Stimulated activated CD4-positive, alpha-beta T cell treated with anti-CD3 and anti-CD28 coated beads, Interleukin-1b, Interleukin-23, amount 100 ng/mL, for 24 hours (primary cell): ENCODE data around the gene CYFIP1.

ENCODE experiments used
- DNase-seq, 4 experiments: peaks; one replicate each; pipeline ENCODE4 v3.0.0-alpha.2; 2020; ENCODE audit warnings: low read depth in 4 of 4, low spot score in 1 of 4

Gene CYFIP1

DNA sequence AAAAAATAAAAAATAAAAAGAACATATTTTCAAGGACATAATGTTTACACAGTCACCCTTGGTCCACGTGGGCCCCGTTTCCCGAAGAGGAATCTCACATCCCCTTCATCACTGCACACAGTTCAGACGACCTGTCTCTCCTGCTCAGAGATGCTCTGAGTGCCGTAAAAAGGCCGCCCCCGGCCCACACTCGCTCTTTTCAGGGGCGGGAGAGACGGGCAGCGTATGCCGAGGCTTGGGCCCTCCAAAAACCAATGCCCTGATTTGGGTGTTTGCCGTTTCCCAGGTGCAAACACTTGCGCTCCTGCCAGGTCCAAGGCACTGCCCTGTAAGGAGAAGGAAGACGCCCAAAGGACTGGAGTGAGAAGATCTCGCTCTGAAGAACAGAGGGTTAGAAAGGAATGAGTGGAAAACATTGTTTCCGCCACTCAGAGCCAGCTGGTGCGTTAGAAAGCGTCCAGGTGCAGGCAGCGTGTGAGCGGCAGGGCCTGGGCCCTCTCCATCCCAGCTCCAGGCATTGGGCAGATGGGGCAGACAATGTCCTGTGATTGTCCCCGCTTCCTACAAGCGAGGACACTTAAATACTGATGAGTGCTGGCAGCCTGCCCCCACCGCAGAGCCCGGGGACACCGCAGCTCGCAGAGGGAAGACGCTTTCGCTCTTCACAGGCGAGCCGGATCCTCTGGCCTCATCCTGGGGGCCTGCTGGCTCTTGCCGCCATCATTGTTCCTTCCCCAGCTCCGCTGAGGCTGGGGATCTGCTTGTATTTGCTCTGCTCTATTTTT lies 88.5 kb downstream of the CYFIP1 start:
- DNase-seq = no peak

DNA sequence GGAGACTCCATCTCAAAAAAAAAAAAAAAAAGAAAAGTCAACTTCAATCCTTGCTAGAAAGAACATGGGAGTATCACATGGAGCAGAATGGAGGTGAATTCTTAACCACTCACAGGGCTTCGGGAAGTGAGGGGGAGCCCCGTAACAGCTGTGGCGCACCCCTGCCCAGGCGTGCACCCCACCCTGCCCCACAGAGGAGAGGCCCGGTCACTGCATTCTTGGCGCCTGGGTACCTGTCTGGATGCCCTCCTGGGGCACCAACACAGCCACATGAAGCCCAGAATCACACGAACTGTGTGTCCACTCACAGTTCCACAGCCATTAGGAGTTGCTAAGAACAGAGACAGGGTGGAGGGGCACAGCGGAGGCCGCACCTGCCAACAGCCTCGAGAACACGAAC lies 89.9 kb downstream of the CYFIP1 start:
- no peak for DNase-seq

DNA sequence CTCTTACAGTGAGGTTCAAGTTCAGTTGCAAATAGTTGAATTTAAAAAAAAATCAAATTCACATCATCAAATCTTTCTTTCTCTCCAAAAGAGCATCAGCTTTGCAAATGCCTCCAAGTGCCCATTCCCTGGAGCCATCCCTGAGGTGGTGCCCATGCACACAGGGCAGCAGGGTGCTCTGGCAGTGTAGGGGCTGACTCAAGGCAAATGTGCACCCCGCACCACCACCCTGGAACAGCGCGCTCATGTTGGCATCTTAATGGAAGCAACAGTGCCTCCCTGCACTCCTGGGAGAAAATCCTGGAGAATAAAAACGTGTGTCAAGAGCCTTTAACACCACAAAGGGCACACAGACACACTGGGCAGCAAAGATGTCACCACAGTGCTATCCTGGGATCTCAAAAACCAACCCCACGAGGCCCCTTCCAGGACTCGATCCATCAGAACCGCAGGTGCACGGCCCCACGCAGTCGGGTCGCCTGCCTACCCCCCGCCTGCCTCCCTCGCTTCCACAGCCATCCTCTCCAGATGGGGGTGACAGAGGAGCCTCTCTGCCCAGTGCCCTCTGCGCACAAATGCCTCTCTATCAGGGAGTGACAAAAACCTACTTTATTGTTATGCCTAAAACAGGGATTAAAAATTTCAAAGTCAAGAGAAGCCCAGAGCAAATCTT lies 90.9 kb downstream of the CYFIP1 start:
- no peak for DNase-seq

DNA sequence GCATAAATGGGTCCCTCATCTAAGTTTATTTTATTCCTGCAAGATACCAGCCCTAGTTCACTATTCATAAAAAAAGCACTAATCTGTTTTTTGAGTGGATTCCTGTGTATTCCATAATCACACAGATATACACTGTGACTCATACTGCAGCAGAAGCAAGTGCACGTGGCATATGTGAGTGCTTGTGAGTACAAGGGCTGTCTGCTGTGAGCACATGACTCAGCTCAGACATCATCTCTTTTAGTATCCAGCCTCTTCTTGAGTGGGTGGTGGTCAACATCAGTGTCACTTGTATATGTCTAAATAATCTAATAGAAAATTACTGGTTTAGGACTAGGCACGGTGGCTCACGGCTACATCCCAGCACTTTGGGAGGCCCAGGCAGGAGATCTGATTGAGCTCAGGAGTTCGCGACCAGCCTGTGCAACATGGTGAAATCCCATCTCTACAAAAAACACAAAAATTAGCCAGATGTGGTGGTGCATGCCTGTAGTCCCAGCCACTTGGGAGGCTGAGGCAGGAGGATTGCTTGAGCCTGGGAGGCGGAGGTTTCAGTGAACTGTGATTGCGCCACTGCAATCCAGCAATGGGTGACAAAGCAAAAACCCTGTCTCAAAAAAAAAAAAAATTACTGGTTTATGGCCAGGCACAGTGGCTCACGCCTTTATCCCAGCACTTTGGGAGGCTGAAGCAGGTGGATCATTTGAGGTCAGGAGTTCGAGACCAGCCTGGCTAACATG lies 91.9 kb downstream of the CYFIP1 start:
- no peak for DNase-seq

DNA sequence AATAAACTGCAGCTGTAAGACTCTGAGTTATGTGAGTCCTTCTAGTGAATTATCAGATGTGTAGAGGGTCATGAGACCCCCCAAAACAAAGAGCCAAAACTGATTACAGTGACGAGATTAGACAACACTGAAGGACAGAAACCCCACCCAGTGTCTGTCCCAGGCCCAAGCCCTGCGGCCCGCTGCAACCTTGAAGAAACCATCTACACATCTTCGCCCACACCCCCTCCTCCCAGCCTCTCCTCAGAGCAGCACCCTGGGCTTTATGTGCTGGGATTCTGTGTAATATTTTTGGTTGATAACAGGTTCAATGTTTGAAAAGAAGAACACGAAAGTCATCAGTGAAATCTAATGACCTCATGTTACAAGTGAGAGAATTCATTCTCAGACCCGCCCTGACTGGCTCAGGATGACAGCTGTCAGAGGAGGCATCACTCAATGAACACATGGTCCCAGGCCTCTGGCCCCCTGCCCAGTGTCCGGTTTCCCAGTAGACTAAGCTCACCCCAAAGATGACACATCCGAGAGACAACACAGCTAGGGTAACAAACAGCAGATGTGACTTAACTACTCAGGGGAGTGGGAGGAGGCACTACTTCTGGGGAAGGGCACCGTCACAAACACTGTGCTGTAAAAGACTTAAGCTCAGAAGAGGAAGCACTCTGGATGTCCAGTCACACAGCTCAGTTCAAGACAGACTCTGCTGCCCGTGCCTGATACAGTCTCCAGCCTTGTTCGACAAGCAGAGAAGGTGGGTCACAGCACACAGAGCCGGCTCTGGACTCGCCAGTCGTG lies 92.8 kb downstream of the CYFIP1 start:
- DNase-seq = no peak

DNA sequence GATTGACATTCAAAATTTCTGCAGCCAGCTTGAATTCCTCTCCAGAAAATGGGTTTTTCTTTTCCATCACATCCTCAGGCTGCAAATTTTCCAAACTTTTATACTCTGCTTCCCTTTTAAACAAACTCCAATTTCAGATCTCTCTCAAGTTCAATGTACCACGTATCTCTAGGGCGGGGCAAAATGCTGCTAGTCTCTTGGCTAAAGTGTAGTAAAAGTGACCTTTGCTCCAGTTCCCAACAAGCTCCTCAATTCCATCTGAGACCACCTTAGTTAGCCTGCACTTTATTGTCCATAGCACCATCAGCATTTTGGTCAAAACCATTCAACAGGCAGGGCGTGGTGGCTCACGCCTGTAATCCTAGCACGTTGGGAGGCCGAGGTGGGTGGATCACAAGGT lies 95.0 kb downstream of the CYFIP1 start:
- DNase-seq = no peak

DNA sequence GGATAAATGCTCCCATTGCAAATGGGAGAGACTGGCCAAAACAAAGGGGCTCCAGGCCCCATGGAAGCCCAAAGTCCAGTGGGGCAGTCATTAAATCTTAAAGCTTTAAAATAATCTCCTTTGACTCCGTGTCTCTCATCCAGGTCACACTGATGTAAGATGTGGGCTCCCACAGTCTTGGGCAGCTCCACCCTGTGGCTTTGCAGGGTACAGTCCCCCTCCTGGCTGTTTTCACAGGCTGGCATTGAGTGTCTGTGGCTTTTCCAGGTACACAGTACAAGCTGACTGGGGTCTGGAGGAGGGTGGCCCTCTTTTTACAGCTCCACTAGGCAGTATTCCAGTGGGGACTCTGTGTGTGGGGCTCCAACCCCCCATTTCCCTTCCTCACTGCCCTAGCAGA lies 95.8 kb downstream of the CYFIP1 start:
- no peak for DNase-seq

DNA sequence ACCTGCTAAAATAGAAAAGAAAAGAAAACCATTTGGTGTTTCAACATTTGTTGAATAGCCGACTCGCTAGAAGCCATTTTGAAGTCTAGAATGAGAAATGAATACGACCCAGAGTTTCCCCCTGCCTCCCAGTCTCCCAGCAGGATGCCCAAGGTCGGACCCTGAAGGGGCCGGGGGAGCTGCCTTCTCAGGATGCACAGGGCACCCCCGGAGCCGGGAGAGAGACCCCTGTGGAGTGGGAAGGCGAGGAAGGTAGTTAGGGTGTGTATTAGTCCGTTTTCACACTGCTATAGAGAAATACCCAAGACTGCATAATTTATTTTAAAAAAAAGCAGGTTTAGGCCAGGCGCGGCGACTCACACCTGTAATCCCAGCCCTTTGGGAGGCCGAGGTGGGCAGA lies 97.0 kb downstream of the CYFIP1 start:
- DNase-seq = no peak

DNA sequence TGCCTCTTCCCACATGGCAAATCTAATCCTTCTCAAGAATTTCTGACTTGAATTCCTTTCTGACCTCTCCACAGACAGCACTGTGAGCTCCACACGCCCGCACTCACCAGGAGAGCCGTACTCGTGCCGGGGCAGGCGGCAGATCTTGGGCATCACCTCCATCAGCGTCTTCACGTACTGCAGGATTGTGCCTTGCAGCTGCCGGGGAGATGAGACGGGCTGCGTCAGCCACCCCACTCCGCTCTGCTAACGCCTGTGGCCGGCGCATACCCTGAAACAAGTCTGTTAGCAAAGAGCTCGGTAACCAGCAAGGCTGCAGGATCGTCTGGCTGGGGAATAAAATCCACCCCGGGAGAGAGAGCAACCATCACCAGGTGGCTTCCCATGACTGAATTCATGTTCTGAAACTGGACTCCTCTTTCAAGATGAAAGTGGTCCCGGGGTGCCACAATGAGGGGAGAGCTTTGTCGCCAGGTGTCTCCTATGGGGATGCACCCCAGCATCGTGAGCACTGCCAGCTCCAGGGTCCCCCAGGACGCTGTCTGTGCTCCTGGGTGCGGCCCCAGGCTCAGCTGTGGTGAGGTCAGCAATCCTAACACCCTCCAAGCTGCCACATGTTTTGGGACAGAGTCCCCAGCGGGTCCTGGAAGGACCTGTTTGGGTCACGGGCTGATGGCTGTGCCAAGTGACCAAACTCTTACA lies 98.3 kb downstream of the CYFIP1 start:
- DNase-seq = no peak

DNA sequence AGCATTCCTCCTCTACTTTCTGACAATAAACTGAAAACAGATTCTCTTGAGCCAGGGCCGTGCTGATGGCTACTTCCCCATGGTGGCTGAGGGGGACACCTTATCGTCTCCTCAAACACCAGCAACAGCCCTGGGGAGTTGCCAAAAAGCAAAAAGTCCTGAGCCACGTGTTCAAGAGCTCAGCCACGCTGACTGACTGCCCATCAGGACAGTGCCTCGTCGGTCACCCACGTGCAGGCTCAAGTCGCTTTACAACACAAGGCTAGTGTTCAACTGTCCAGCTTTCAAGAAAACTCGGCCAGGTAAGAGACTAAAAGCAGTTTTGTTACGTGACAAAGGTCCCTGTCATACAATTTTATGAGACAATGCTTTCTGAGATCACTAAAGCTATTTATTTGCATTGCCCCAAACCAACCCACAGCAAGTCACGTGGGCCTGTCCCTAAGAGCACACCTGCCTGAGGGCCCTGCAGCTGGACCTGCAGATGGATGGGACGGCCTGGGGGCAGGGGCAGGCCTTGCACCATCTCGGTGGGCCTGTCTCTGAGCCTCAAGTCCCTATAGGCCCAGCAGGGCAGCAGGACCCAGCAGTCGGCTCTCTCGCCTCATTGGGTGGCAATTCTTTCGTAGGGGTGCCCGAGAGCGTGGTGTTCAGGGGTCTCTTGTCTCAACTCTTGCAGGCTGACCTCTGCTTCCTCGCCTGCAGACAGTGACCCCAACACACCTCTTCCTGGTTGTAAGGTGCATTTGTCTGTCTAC lies 99.0 kb downstream of the CYFIP1 start:
- no peak for DNase-seq

DNA sequence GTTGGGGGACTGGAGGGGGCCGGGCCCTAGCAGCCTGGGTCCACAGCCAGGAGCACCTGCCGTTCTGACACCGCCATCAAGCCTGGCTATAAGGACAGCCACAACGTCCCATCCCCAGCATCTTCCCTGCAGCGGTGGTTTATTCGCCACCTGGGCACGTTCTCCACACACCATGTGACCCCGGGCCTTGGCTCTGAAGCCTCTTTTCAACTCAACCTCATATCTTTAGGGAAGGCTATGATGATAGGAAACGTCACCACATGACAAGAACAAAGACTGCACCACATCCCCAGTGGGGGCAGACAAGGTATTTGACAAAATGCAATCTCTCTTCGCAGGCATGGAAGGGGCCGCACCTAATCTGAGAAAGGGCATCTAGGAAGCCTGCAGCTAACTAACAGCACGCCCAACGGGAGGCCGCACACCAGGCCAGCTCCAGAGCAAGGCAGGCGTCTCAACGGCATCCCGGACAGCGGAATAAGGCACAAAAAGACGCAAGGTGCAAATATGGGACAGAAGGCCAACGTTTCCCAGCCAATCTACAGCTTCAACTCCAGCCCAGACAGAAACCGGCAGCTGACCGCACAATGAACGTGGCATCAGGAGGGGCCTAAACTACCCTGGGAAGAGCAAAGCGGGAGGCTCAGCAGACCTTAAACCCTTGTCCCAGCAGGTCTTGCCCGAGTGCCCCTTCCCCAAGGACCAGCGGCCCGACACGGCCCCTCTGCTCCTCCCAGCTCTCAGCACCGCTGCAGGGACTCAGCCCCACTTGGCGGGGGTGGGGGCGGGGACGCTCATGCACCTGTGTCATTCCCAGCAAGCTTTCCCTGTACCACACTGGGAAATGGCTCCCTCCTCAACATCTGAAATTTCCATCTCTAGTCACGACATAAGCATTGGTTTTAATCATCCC lies 99.8 kb downstream of the CYFIP1 start:
- no peak for DNase-seq

DNA sequence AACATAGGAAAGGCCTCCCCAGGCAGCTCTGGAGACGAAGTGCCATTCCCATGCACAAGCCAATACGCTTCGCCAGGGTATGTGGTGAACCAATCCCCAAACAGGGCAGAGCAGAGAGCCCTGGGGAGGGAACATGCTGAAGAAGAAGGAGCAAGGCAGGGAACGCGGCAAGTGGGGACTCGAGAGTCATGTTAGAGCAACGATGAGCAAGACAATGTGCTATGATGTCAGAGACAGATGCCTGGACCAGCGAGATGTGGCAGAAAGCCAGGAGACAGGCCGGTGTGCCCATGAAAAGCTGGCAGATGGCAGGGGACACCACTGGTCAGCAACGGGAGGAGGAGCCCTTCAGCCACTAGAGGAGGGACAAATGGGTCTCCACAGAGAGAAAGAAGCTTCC lies 102.1 kb downstream of the CYFIP1 start:
- no peak for DNase-seq

DNA sequence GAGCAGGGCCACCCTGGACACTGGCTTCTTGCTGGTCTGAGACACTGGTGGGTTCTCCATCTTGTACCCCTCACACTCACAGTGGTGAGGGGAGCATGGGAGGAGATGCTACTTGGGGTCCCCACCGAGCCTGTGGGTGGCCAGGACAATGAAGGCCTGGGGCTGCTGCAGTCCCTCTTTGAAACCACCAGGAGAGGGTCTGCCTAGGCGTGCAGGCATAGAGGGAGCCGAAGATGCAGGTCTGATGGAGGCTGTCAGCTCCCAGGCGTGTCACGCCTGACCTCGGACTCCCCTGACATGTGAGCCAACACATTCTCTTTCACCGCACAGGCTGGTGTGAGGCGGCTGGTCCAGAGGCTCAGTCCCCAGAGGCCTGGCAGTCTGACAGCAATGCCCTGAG lies 102.6 kb downstream of the CYFIP1 start:
- no peak for DNase-seq

DNA sequence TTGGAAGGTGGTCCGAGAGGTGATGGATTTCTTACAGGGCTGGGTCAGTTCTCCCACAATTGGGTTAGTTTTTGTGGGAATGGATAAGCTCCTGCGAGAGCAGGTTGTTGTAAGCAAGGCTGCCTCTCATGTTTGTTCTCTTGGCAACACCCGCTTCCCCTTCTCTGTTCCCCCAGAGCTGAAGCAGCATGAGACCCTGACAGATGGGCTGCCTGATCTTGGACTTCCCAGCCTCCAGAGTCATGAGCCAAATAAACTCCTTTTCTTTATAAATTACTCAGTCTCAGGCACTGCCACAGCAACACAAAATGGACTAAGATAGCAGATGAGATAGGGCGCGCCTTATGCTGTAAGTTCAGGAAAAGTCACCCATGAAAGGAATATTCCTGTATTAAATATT lies 103.1 kb downstream of the CYFIP1 start:
- DNase-seq = no peak

DNA sequence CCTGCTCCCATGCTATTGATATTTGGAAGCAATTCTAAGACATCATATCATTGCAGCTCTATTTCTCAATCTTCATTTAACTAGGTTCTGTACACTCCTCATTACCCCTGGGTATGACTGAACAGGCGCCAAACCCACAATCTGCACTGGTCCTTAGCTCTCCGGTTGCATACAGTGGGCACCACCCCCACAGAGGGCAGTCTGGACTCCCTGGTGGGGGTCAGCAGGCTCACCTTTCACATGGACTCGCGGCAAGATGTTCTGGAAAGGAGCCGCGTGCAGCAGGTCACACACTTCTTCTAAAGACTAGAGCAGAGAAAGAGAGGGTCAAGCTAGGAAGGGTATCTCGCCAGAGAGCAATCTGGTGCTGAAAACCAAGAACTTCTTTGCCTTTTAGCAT lies 105.2 kb downstream of the CYFIP1 start:
- DNase-seq = no peak

DNA sequence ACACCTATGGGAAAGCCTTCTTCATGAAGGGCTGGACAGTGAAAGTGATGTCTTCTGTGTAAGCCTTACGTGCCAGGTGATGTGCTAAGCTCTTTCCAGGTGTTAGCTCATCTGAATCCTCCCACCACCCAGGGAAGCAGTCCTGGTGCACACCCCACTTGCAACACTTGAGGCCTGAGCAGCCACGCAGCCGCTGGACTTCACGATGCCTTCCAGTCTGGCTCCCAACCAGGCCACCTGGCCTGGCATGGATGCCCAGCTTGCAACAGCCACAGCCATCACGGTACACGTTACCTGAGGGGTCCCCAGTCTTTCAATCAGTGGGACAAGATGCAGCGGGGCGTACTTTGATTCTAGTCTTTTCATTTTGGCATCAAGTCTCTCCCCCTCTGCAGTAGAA lies 105.9 kb downstream of the CYFIP1 start:
- DNase-seq = no peak

DNA sequence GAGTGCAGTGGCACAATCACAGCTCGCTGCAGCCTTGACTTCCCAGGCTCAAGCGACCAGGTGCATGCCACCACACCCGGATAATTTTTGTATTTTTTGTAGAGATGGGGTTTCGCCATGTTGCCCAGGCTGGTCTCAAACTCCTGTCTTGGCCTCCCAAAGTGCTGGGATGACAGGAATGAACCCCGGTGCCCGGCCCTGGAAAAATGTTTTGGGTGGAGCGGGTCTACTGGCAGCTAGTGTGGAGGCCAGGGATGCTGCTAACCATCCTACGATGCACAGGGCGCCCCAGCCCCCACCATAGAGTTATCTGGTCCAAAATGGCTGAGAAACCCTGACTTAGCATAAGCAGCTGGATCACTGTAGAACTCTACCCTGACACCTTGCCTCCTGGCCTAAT lies 106.3 kb downstream of the CYFIP1 start:
- no peak for DNase-seq

DNA sequence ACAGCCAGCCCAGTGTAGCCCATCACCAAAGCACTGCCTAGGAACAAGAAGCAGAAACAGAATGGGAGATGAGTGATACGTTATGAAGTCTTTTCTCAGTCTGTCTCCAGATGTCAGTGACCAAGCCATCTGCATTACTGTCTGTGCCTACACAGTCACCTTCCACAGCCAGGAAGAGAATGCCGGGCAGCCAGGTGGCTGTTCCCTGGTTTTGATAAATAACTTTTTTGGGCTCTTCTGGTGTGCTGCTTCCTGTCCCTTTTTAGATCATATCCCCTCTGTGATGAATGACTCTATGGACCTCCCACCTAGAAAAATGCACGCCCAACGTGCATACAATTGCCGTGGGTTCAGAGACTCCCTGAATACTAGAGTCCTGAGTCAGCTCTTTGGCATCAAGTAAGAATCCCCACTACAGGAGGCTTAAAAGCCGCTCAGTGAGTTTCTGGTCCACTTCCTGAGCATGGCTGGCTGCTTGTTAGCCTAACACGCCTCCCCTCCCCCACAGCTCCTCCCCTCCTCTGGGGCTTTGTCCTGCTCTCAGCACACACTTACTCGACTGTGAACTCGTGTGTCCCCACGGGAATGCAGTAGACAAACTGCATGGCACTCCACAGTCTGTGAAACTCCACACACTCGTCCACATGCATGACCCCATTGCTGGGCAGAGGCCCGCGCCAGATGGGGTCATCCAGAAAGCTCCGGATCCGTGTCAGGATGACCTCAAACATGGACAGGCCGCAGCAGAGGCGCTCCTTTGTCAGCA lies 107.0 kb downstream of the CYFIP1 start:
- DNase-seq = no peak
